Gastroesophageal sphincter (tissue), 3 donors: ENCODE results near the gene ATAD3A.

ENCODE experiments used
- EP300 ChIP-seq: sonication (generic); formaldehyde crosslinking; IDR thresholded peaks from one replicate; pipeline ENCODE4 v1.6.1; 2017; ENCODE audit warnings: antibody characterized with exemption, mild to moderate bottlenecking
- POLR2A ChIP-seq, 2 donors: fragments of 450-650 bp; IDR thresholded peaks; one replicate each; pipeline ENCODE4 v1.6.1; 2017; ENCODE audit warnings: antibody characterized with exemption in 2 of 2, mild to moderate bottlenecking in 2 of 2, moderate library complexity in 1 of 2
- POLR2AphosphoS5 ChIP-seq: sonication (generic); formaldehyde crosslinking; IDR thresholded peaks from one replicate; pipeline ENCODE4 v1.6.1; 2017; ENCODE audit warnings: antibody characterized with exemption
- TF ChIP-seq, protein P1 (sequence below), 4 experiments: fragments of 200-600 bp in 2 of 4; fragments of 450-650 bp in 2 of 4; sonication (generic) in 1 of 4; IDR thresholded peaks; one replicate each; pipeline ENCODE4 v1.5.1; 2017 to 2019; ENCODE audit warnings: antibody characterized with exemption in 4 of 4, mild to moderate bottlenecking in 2 of 4, moderate library complexity in 2 of 4

DNA sequence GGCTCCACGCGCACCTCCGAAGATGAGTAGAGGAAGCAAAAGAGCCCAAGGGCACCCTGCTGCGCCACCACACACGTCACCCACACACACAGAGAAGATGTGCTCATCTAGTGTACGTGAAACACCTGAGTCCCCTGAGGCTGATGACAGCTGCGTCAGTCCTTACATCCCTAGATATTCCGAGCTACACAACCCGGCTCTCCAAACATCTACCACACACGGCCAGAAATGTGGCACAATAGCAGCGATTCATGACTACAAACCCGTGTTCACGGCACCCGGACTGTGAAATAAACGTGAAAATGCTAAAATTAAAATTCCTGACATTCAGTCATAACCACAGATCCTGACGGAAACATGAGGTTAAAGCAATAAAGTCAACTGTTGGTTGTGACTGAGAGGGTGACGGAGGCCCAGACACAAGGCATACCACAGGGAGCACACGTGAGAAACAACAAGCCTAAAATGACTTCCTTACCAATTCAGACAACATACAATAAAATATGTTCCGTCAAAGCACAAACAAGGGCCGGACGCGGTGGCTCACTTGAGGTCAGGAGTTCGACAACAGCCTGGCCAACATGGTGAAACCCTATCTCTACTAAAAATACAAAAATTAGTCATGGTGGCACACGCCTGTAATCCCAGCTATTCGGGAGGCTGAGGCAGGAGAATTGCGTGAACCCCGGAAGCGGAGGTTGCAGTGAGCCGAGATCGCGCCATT is 55.4 kb downstream of the ATAD3A start:
- TF ChIP-seq, protein P1, sequence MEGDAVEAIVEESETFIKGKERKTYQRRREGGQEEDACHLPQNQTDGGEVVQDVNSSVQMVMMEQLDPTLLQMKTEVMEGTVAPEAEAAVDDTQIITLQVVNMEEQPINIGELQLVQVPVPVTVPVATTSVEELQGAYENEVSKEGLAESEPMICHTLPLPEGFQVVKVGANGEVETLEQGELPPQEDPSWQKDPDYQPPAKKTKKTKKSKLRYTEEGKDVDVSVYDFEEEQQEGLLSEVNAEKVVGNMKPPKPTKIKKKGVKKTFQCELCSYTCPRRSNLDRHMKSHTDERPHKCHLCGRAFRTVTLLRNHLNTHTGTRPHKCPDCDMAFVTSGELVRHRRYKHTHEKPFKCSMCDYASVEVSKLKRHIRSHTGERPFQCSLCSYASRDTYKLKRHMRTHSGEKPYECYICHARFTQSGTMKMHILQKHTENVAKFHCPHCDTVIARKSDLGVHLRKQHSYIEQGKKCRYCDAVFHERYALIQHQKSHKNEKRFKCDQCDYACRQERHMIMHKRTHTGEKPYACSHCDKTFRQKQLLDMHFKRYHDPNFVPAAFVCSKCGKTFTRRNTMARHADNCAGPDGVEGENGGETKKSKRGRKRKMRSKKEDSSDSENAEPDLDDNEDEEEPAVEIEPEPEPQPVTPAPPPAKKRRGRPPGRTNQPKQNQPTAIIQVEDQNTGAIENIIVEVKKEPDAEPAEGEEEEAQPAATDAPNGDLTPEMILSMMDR (IDR thresholded peaks at IDR 0.05): no peak
- TF ChIP-seq POLR2A (IDR thresholded peaks at IDR 0.05) (no peak), EP300 (no peak), POLR2AphosphoS5 (no peak)
